Fibroblast of skin of abdomen (primary cell): ENCODE data around the gene NSUN2.
A peak's percentile ranks its signal among the peaks of the same experiment; 100 is the strongest.
"Not testable (repeated sequence)": the region's sequence is repeated elsewhere in the genome, so short reads cannot be mapped to it uniquely, and the experiment has no call there.

Experiments used
- DNase-seq: peaks from one replicate; pipeline ENCODE4 v3.0.0-alpha.2; 2013

The NSUN2 gene

DNA sequence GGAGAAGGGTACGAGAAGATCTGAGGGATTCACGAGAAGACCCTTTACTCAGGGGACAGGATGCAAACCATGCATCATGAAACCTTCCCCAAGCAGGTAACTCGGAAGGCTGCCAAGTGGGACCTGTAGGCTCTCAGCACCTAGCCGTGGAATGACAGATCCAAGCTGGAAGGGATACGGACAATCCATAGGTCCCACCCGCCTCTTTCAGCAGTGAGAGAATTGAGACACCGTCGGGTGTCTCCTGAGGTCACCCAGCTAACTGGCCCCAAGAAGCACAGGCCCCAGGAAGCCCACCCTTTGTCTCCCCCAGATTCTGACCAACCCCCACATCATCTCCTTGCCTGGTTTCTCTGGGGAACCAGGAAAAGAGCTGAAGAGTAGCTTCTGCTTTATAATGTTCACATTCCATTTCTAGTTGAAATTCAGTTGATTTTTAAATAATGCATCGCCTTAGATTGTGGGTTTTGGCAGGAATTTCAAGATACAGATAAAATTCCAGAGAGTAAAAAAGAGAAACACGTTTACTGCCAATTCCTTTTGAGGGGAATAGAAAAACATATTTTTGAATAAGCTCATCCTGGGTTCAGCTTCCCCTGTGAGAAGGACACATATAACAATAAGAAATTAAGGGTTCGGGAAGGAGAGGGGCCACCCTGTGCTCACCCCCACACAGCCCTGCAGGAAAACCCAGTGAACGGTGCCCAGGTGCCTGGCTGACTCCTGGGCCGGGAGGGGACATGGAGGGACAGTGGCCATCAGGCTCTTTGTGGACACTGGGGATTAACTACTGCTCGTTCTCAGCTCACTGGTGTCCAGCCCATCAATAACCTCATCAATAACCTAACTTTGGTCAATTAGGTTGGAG, 51.1 kb downstream of the NSUN2 start:
- DNase-seq, result no peak

GRCh38 chr5:6581090-6581489, 51.8 kb downstream of the NSUN2 start:
- no peak for DNase-seq

- no peak for DNase-seq
These were observed 53.3 kb downstream of the NSUN2 start for GRCh38 chr5:6579535-6579934.

DNA sequence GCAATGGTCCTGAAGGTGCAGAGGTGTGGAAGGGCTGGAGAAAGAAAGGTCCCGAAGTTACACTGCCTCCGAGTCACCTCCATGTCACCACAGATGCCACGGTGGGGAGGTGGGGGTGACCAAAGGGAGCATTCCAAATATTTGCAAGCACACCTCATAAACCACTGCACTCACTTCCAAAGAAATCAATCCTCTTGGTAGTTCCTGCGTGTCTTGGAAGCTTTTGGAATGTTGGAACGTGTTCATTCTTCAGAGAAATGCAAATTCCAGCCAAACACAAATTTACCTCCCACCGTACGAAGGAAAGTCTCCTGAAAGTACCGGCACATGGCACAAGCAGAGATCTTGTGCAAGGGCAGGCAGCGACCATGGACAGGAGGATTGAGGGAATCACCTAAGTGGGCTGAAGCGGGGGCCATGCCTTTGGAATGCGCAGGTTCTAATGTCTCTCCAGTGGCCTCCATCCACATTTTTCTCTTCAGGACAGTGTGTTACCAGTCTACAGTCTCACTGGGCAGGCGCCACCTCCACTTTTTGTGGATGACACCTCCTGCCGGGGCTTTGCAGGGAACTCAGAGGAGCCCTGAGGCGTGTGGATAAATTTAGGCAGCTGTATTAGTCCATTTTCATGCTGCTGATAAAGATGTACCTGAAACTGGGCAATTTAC, 54.0 kb downstream of the NSUN2 start:
- DNase-seq, result peak; percentile 28

DNA sequence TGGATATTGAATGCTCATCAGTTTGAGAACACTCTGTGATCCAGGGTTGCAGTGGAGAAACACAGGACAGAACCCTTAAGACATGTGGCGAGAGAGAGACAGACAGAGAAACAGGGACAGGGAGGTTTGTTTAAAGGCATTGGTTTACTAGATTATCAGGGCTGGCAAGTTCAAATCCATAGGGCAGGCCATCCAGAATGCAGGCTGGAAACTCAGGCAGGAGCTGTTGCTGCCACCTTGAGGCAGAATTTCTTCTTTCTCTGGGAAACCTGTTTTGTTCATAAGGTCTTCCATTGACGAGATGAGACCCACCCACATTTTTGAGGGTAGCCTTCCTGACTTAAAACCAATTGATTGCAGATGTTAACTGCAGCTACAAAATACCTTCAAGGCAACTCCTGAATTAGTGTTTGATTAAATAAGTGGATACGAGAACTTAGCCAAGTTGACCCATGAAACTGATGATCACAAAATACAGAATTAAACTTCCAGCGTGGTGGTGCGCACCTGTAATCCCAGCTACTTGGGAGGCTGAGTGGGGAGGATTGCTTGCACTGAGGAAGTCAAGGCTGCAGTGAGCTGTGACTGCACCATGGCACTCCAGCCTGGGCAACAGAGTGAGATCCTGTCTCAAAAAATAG, 55.9 kb downstream of the NSUN2 start:
- peak; percentile 62 for DNase-seq

GRCh38 chr5:6574537-6575245, 58.2 kb downstream of the NSUN2 start:
- DNase-seq, result no peak

DNA sequence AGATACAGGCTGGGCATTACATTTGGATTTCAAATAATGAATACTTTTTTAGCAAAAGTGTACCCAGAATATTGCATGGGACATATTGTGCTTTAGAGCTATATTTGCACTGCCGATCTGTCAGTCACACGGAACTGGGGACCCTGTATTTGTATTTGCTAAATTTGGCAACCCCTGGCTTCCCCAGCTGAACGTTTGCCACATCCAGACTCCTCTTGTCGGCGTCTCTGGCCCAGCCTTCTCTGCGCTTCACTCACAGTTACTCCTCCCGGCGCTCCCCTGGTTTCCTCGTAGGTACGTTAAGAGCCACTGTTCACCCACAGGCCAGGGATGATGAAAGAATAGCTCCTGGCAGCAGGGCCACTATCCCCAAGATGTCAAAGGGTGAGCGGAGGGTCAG, 58.7 kb downstream of the NSUN2 start:
- no peak for DNase-seq

DNA sequence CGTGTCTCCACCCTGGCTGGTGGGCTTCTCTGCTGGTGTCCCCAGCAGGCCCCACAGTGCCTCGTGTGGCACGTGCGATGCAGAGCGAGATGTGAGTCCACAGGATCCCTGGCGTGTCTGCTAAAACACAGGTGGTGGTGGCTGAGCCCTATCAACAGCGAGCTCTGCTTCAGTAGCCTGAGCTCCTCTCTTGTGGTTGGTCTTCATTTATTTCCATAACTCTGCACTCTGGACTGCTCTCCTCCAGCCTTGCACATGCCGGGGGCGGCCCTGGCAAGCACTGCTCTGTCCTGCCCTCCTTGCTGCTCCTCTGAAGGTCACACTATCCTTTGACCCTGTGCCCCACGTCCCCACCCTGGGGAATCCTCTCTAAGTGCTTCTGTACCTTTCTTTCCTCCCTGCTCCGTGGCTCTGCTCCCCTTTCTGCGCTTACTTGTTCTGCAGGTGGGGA, 59.2 kb downstream of the NSUN2 start:
- DNase-seq, result no peak

GRCh38 chr5:6572825-6573380, 59.9 kb downstream of the NSUN2 start:
- DNase-seq, result no peak

GRCh38 chr5:6572086-6572824, 60.6 kb downstream of the NSUN2 start:
- DNase-seq, result no peak

DNA sequence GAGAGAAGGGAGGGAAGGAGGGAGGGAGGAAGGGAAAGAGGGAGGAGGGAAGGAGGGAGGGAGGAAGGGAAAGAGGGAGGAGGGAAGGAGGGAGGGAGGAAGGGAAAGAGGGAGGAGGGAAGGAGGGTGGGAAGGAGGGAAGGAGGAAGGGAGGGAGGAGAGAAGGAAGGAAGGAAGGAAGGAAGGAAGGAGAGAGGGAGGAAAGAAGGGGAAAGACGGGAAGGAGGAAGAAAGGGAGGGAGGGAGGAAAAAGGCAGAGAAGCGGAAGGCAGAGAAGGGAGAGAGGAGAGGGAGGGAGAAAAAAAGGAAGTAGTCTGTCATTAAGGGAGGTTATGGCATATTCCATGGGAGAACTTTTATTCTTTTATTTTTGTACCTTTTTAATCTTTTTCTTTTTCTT, 61.2 kb downstream of the NSUN2 start:
- DNase-seq, result not testable (repeated sequence)

GRCh38 chr5:6570530-6570929, 62.3 kb downstream of the NSUN2 start:
- no peak for DNase-seq

- DNase-seq, result no peak
These were observed 64.0 kb downstream of the NSUN2 start for GRCh38 chr5:6568889-6569288.

DNA sequence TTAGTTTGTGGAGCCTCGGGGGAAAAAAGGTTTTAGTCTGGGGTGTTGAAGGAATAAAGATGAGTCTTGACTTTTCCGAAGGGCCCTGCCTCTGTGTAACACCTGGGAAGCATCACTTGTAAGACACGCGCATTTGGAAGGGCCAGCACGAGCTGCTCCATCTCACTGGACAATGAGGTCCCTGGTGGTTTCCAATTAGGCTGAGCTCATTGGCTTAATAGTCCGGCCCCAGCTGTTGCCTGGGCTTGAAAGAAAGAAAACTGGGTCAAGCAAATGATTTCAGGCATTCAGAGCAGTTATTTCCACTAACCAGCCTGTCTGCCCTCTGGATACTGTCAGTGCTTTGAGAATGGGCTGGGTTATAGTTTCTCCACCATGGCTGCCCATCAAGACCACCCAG, 64.5 kb downstream of the NSUN2 start:
- DNase-seq, result no peak

GRCh38 chr5:6567835-6568234, 65.0 kb downstream of the NSUN2 start:
- no peak for DNase-seq

DNA sequence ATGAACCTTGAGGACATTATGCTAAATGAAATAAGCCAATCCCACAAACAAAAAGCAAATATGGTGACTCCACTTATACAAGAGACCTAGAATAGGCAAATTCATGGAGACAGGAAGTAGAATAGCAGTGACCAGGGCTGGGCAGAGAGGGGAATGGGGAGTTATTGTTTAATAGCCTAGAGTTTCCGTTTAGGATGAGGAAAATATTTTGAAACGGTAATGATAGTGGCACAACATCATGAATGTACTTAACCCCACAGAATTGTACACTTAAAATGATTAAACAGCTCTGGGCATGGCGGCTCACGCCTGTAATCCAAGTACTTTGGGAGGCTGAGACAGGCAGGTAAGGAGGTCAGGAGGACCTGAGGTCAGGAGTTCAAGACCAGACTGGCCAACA, 65.8 kb downstream of the NSUN2 start:
- DNase-seq, result no peak

DNA sequence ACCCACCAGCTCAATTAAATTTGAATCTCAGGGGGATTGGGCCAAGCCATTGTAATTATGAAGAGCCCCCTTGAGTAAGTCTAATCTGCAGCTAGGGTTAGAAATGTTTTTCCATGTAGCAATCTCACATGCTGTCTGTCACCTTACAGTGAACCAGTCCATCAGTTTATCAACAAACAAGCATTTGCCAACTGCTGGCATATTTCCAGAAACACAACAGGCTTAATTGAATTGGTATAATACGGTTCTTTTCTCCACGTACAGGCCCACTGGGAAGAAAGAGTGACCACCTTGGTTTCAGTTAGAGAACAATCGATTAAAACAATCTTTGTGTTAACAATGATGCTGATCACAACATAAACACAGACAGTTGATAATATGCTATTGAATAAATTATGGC, 67.4 kb downstream of the NSUN2 start:
- no peak for DNase-seq

DNA sequence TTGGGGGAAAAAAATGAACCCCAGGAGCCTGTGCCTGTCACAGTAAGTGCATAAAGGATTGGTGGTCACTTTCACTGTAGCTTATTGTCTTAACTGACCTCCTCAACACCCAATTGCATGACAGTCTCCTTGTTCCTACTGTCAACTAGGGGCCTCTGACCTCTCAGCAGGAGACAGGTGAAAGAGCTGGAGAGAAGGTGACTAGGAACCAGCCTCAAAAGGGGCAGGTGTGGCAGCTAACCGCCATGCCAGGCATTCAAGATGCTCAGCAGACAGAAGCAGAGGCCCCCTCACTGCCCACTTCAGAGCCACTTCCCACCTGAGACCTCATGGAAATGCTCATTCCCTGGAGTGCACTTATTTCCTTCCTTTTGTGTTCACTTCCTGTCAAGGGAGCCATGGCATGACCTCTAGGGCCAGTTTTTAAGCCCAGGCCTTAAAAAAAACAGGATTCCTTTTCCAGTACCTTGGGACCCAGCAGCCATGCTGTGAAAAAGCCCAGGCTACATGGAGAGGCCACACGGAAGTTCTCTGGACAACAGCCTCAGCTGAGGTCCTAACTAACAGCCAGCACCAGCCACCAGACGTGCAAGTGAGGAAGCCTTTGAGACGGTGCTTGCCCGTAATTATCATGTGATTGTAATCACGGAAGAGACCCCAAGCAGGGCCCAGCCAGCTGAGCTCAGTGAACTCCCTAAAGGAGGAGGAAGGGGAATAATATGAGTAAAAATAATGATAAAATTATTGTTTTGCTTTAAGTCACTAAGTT, 74.9 kb downstream of the NSUN2 start:
- DNase-seq, result no peak

GRCh38 chr5:6556802-6557102, 76.1 kb downstream of the NSUN2 start:
- no peak for DNase-seq

GRCh38 chr5:6556089-6556801, 76.6 kb downstream of the NSUN2 start:
- DNase-seq, result no peak

DNA sequence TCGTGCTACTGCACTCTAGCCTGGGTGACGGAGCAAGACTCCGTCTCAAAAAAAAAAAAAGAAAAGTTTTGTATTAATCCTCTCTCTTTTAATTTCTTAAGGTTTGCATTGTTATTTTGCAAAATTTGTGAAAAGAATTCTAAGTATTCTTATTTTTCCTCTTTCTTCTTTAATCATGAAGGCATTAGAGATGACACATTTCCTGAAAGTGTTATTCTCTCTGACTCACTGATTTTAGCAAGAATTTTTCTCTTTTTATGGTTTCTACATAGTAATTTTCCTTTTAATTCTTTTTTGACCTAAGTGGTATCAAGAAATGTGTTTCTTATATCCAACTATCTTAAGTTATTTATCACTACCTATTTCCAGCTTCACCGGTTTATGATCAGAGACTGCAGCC, 78.0 kb downstream of the NSUN2 start:
- no peak for DNase-seq
